ENCODE data around the gene MKNK2.
A peak's percentile ranks its signal among the peaks of the same experiment; 100 is the strongest.

Gene MKNK2

DNA sequence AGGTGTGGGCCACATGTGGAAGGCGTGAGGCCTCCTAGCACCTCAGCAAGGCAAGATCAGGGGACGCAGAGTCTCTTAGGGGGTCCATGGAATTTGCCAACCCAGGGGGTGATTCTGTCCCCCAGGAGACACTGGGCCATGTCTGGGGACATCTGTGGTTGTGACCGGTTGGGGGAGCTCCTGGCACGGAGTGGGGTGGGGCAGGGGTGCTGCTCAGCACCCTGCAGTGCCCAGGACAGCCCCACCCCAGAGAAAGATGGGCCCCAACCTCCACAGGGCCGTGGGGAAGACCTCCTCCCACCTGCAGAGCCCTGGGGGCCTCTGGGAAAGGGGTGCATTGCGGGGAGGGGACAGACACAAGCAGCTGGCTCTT, 4.0 kb downstream of the MKNK2 start:
- Histone ChIP-seq H3K79me2 (ENCODE audit: insufficient read depth, low read length) (no peaks in the 10 kb centered on the region), H3K9ac (ENCODE audit: low read length) (no peak overlapping the region), H3F3A (ENCODE audit: insufficient read depth, low read length) (no peaks in the 10 kb centered on the region), H3K9me2 (ENCODE audit: low read depth, low read length) (no peaks in the 10 kb centered on the region), H3K36me3 (ENCODE audit: insufficient read depth, low read length) (peaks cover 15% of the 10 kb centered on the region; the same call in 1 of the 2 replicates), H3K4me2 (ENCODE audit: low read length) (no peak overlapping the region), H3K9me3 (ENCODE audit: low read length) (no peaks in the 10 kb centered on the region), H3K27ac (ENCODE audit: low read depth, low read length, poor library complexity, severe bottlenecking) (no peak overlapping the region), H2AFZ (ENCODE audit: low read length) (no peak overlapping the region), H3K4me1 (ENCODE audit: insufficient read depth, low read length, severe bottlenecking) (peaks cover 69% of the 10 kb centered on the region), H4K20me1 (ENCODE audit: insufficient read depth, low read length) (no peaks in the 10 kb centered on the region), H3K4me3 (ENCODE audit: low read depth, low read length, poor library complexity, severe bottlenecking) (no peak overlapping the region), H3K27me3 (ENCODE audit: insufficient read depth, low read length) (no peaks in the 10 kb centered on the region)
- peak; percentile 9; the same call in 1 of the 2 replicates for TF ChIP-seq CTCF (IDR thresholded peaks at IDR 0.05; ENCODE audit: low read length)
- TF ChIP-seq EZH2 (IDR thresholded peaks at IDR 0.05; ENCODE audit: borderline replicate concordance, low read length) = no peak

- no peaks in the 10 kb centered on the region for H3K79me2 ChIP-seq (ENCODE audit: insufficient read depth, low read length)
- H3K9me2 ChIP-seq (ENCODE audit: low read depth, low read length) = no peaks in the 10 kb centered on the region
- no peaks in the 10 kb centered on the region for H3F3A ChIP-seq (ENCODE audit: insufficient read depth, low read length)
- H4K20me1 ChIP-seq (ENCODE audit: insufficient read depth, low read length) = no peaks in the 10 kb centered on the region
- H3K36me3 ChIP-seq (ENCODE audit: insufficient read depth, low read length) = peaks cover 20% of the 10 kb centered on the region; the same call in 1 of the 2 replicates
- no peaks in the 10 kb centered on the region for H3K9me3 ChIP-seq (ENCODE audit: low read length)
- no peak overlapping the region for H3K9ac ChIP-seq (ENCODE audit: low read length)
- TF ChIP-seq EZH2 (IDR thresholded peaks at IDR 0.05; ENCODE audit: borderline replicate concordance, low read length) (no peak), CTCF (IDR thresholded peaks at IDR 0.05; ENCODE audit: low read length) (no peak)
- peaks cover 67% of the 10 kb centered on the region for H3K4me1 ChIP-seq (ENCODE audit: insufficient read depth, low read length, severe bottlenecking)
- no peak overlapping the region for H3K4me3 ChIP-seq (ENCODE audit: low read depth, low read length, poor library complexity, severe bottlenecking)
- H3K27ac ChIP-seq (ENCODE audit: low read depth, low read length, poor library complexity, severe bottlenecking) = no peak overlapping the region
- H2AFZ ChIP-seq (ENCODE audit: low read length) = no peak overlapping the region
- no peak overlapping the region for H3K4me2 ChIP-seq (ENCODE audit: low read length)
- no peaks in the 10 kb centered on the region for H3K27me3 ChIP-seq (ENCODE audit: insufficient read depth, low read length)
These were observed 4.8 kb downstream of the MKNK2 start for GRCh38 chr19:2046046-2046907.

DNA sequence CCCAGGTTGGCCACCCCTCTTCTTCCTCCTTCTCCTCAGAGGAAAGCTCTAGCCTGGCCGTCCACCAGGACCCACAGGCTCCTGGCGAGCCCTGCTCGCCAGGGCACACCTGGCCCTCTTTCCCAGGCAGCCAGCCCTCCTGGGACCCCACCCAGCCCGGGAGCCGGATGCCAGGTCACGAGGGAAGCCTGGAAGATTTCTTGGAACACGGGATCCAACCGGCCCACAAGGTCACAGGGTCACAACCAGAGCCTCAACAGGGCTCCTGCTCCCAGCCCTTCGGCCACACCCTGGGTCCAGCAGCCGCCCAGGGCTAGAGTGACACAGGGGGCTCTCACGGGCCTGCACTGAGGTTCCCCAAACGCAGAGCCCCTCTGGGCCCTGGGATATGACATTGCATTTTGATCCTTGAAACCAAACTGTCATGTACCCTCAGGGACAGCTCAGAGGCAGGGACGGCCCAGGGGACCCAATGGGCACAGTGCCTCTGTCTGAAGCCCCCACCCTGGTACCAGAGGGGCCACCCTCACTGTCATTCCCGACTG, 5.5 kb downstream of the MKNK2 start:
- Histone ChIP-seq H4K20me1 (ENCODE audit: insufficient read depth, low read length) (no peaks in the 10 kb centered on the region), H3K9me2 (ENCODE audit: low read depth, low read length) (no peaks in the 10 kb centered on the region), H3K9ac (ENCODE audit: low read length) (no peak overlapping the region), H3K27me3 (ENCODE audit: insufficient read depth, low read length) (no peaks in the 10 kb centered on the region), H3K9me3 (ENCODE audit: low read length) (no peaks in the 10 kb centered on the region), H3K4me2 (ENCODE audit: low read length) (no peak overlapping the region), H3K27ac (ENCODE audit: low read depth, low read length, poor library complexity, severe bottlenecking) (peak overlapping the region; percentile 95), H2AFZ (ENCODE audit: low read length) (no peak overlapping the region), H3K36me3 (ENCODE audit: insufficient read depth, low read length) (peaks cover 27% of the 10 kb centered on the region; the same call in 1 of the 2 replicates), H3K4me3 (ENCODE audit: low read depth, low read length, poor library complexity, severe bottlenecking) (no peak overlapping the region), H3K79me2 (ENCODE audit: insufficient read depth, low read length) (no peaks in the 10 kb centered on the region), H3F3A (ENCODE audit: insufficient read depth, low read length) (no peaks in the 10 kb centered on the region), H3K4me1 (ENCODE audit: insufficient read depth, low read length, severe bottlenecking) (peaks cover 74% of the 10 kb centered on the region)
- no peak for TF ChIP-seq CTCF (IDR thresholded peaks at IDR 0.05; ENCODE audit: low read length)

Data from OCI-LY1 (cell line).